ENCODE results near the gene PLEKHD1.

GRCh38 chr14:69537900-69538299 is 53.4 kb downstream of the PLEKHD1 start:
- no peak for TF ChIP-seq CTCF (IDR thresholded peaks at IDR 0.05; ENCODE audit: insufficient read depth, low read depth, low read length)
- no peak for TF ChIP-seq EZH2 (IDR thresholded peaks at IDR 0.05; ENCODE audit: insufficient read depth, low read length)
